ENCODE measurements around the gene BLTP3B.

The BLTP3B gene

DNA sequence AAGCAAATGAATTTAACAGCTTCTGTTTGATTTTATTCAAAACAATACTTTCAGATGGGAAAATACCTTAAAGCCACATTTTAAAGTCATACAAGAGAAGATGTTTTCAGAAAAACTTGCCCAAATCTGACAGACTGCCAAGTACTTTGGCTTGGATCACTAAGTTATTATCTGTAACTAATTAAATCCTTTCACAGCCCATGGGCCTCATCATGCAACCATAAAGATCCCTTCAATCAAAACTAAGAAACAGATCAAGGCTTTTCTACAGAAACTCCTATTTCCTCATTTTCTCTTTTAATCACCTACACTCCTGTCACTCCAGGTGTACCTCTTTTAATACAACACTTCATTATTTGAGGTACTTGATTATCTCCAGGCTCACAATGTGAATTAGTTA, 28.1 kb downstream of the BLTP3B start:
- no peak for DNase-seq

DNA sequence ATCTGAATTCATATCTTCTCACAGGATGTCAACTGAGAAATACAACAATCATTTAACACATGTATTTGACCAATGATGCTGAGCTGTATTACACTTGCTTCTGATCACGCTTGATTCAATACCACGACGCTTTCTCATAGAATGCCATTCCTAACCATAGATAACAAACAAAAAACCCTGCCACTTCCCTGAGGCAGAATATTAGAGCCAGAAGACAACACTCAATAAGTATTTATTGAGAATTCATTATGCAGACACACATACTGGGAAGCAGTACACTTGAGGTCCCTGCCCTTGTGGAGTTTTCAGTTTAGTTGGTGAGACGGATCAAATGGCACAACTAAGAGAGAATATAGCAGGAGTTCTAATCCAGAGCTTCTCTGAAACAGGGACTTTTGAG, 32.4 kb downstream of the BLTP3B start:
- DNase-seq: no peak

DNA sequence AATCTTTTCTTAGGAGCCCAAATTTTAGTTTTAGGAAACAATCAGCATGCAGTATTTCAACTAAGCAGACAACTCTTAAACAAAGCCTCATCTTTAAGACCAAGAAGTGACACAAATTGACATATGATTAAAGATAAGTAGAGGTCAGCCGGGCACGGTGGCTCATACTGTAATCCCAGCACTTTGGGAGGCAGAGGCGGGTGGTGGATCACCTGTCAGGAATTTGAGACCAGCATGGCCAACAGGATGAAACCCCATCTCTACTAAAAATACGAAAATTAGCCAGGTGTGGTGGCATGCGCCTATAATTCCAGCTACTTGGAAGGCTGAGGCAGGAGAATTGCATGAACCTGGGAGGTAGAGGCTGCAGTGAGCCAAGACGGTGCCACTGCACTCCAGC, 35.8 kb downstream of the BLTP3B start:
- no peak for DNase-seq

DNA sequence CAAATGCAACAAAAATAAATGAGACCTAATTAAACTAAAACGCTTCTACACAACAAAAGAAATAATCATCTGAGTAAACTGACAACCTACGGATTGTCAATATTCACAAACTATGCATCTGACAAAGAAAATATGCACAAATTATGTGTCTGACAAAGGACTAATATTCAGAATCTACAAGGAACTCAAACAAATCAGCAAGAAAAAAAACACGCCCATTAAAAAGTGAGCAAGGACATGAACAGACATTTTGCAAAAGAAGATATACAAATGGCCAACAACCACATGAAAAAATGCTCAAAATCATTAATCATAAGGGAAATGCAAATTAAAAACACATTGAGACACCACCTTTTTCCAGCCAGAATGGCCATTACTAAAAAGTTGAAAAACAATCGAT, 37.0 kb downstream of the BLTP3B start:
- no peak for DNase-seq

DNA sequence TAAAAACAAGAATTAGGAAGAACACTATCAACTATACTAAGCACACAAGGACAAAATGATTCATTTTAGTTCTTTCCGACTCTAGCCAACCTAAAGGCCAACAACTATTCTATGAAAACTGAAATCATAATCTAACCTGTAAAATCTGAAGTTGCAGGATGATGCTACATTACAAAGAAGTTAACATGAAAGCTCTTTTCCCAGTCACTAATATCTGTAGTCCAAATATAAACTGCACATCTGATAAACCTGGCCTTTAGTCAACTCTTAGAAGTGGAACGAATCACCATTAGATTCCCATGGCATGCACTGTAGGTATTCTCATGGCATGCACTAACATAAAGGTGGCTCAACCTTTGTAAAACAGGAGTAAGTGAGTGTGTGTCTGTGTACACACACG, 41.7 kb downstream of the BLTP3B start:
- no peak for DNase-seq

Measured in stimulated activated CD4-positive, alpha-beta T cell treated with anti-CD3 and anti-CD28 coated beads, Interleukin-15, amount 100 ng/mL, for 24 hours (primary cell).